ENCODE data around the gene TTYH1. TPM values are rescaled to one million over a fixed set of nuclear protein-coding genes. Genes with fewer than 3 reads are reported as not detected.
A peak's percentile ranks its signal among the peaks of the same experiment; 100 is the strongest.

The TTYH1 gene
- polyA plus RNA-seq, 1 of the 3 experiments (the other 2 are of a cell fraction), result 0.05 TPM

- no peak for DNase-seq
- peak overlapping the region; percentile 98 for H3K9ac ChIP-seq
- H3F3A ChIP-seq (replicated peaks; ENCODE audit: insufficient read depth), result no peaks in the 10 kb centered on the region
- H3K79me2 ChIP-seq (ENCODE audit: insufficient read depth), result peaks cover 79% of the 10 kb centered on the region
- H3K36me3 ChIP-seq (replicated peaks in 1 of 2; ENCODE audit: control insufficient read depth in 1 of 2, insufficient read depth in 2 of 2, low read length in 1 of 2), result peaks cover 38 to 53% of the 10 kb centered on the region in 2 experiments
- H3K4me3 ChIP-seq (ENCODE audit: low read depth in 2 of 2, low read length in 1 of 2), result no peak overlapping the region
- 81% methylated on average over 9 of the region's 9 CpGs for WGBS (ENCODE audit: low lambda C conversion rate)
- TF ChIP-seq GABPA (IDR thresholded peaks at IDR 0.05; ENCODE audit: low read depth) (no peak), RFX5 (IDR thresholded peaks at IDR 0.05; ENCODE audit: low read length) (no peak), SMC3 (IDR thresholded peaks at IDR 0.05; ENCODE audit: low read depth, low read length) (no peak), MEF2A (IDR thresholded peaks at IDR 0.05; ENCODE audit: borderline replicate concordance, low read depth) (no peak), FOSL2 (IDR thresholded peaks at IDR 0.05; ENCODE audit: borderline replicate concordance, low read depth) (no peak), EP300 (IDR thresholded peaks at IDR 0.05; ENCODE audit: borderline replicate concordance in 1 of 2, low read depth in 1 of 2, low read length in 1 of 2) (no peak), JUND (IDR thresholded peaks at IDR 0.05) (no peak), REST (IDR thresholded peaks at IDR 0.05; ENCODE audit: low read depth, low read length) (no peak), YY1 (IDR thresholded peaks at IDR 0.05; ENCODE audit: low read depth) (no peak)
- H3K27ac ChIP-seq (ENCODE audit: low read depth in 2 of 2, low read length in 1 of 2), result no peak overlapping the region
- H3K9me2 ChIP-seq, result no peaks in the 10 kb centered on the region
- peaks cover 14 to 17% of the 10 kb centered on the region in 2 experiments; a peak in 2 of 4 replicates for H3K4me1 ChIP-seq (ENCODE audit: control insufficient read depth in 1 of 2, insufficient read depth in 2 of 2, low read depth in 1 of 2, low read length in 1 of 2)
- no peak overlapping the region for H2AFZ ChIP-seq (ENCODE audit: low read depth)
- H3K9me3 ChIP-seq, result no peaks in the 10 kb centered on the region
- ChIA-PET POLR2A (no interaction called here), CTCF (interaction anchor here (1.2 to 1.8 kb wide), 3 partner anchors 9 to 29 kb away, joined by 3 to 6 read pairs (median 3); no protein-coding TSS in a partner anchor)
- peaks cover 61% of the 10 kb centered on the region for H4K20me1 ChIP-seq (ENCODE audit: insufficient read depth)
- peak overlapping the region; percentile 100 for H3K4me2 ChIP-seq
- H3K27me3 ChIP-seq (ENCODE audit: insufficient read depth), result no peaks in the 10 kb centered on the region
Observed at GRCh38 chr19:54451331-54451871, 36.1 kb downstream of the TTYH1 start.

- ChIA-PET POLR2A (no interaction called here), CTCF (interaction anchor here (1.2 kb wide), 1 partner anchor 9 kb away, joined by 3 read pairs; no protein-coding TSS in a partner anchor)
- Histone ChIP-seq H3K4me2 (no peak overlapping the region), H3K4me3 (ENCODE audit: low read depth in 2 of 2, low read length in 1 of 2) (no peak overlapping the region), H3F3A (replicated peaks; ENCODE audit: insufficient read depth) (no peaks in the 10 kb centered on the region), H3K27me3 (ENCODE audit: insufficient read depth) (no peaks in the 10 kb centered on the region), H3K27ac (ENCODE audit: low read depth in 2 of 2, low read length in 1 of 2) (no peak overlapping the region), H3K9me2 (no peaks in the 10 kb centered on the region), H3K9me3 (no peaks in the 10 kb centered on the region), H3K79me2 (ENCODE audit: insufficient read depth) (peaks cover 75% of the 10 kb centered on the region), H3K4me1 (ENCODE audit: control insufficient read depth in 1 of 2, insufficient read depth in 2 of 2, low read depth in 1 of 2, low read length in 1 of 2) (peaks cover 14 to 17% of the 10 kb centered on the region in 2 experiments; a peak in 2 of 4 replicates), H3K36me3 (replicated peaks in 1 of 2; ENCODE audit: control insufficient read depth in 1 of 2, insufficient read depth in 2 of 2, low read length in 1 of 2) (peaks cover 38 to 59% of the 10 kb centered on the region in 2 experiments), H2AFZ (ENCODE audit: low read depth) (no peak overlapping the region), H3K9ac (no peak overlapping the region), H4K20me1 (ENCODE audit: insufficient read depth) (peaks cover 61% of the 10 kb centered on the region)
- no peak for DNase-seq
- whole genome bisulfite sequencing (ENCODE audit: low lambda C conversion rate), result 95% methylated on average over 11 of the region's 11 CpGs
- no peak for TF ChIP-seq TEAD4 (IDR thresholded peaks at IDR 0.05; ENCODE audit: borderline replicate concordance, insufficient read depth)
- no peak for TF ChIP-seq SIN3A (IDR thresholded peaks at IDR 0.05; ENCODE audit: borderline replicate concordance, low read depth, low read length)
- no peak for TF ChIP-seq ELF1 (IDR thresholded peaks at IDR 0.05)
- no peak for TF ChIP-seq TAF1 (IDR thresholded peaks at IDR 0.05; ENCODE audit: borderline replicate concordance, low read depth, low read length)
- no peak for TF ChIP-seq GABPA (IDR thresholded peaks at IDR 0.05; ENCODE audit: low read depth)
- no peak for TF ChIP-seq FOXM1 (IDR thresholded peaks at IDR 0.05; ENCODE audit: low read depth)
- no peak for TF ChIP-seq ZBTB33 (IDR thresholded peaks at IDR 0.05; ENCODE audit: borderline replicate concordance, low read depth)
- no peak for TF ChIP-seq USF1 (IDR thresholded peaks at IDR 0.05; ENCODE audit: borderline replicate concordance, low read depth)
- TF ChIP-seq IRF3 (IDR thresholded peaks at IDR 0.05; ENCODE audit: low read depth, low read length), result no peak
- no peak for TF ChIP-seq FOXJ3 (CRISPR knock-in tag; IDR thresholded peaks at IDR 0.05)
- TF ChIP-seq RAD21 (IDR thresholded peaks at IDR 0.05; ENCODE audit: low read length), result no peak
- no peak for TF ChIP-seq PBX3 (IDR thresholded peaks at IDR 0.05)
- TF ChIP-seq RFX5 (IDR thresholded peaks at IDR 0.05; ENCODE audit: low read length), result no peak
Observed at GRCh38 chr19:54451997-54452396, 36.7 kb downstream of the TTYH1 start.

Data from SK-N-SH (cell line).